Hindlimb muscle (tissue), 1 donor: Measurements from ENCODE around the gene UMODL1. TPM values are rescaled to one million over a fixed set of nuclear protein-coding genes. Genes with fewer than 3 reads are reported as not detected.
"Not testable (repeated sequence)": the region's sequence is repeated elsewhere in the genome, so short reads cannot be mapped to it uniquely, and the experiment has no call there.

Source experiments
- DNase-seq: peaks from one replicate; pipeline ENCODE4 v3.0.0-alpha.2; 2013
- polyA plus RNA-seq: library from polyadenylated mRNA; unstranded; fragments of 120-200 nt; gene quantifications from one replicate; pipeline ENCODE4 v1.2.1, GENCODE V29; 2013; ENCODE audit not compliant: insufficient read length

Gene UMODL1
- polyA plus RNA-seq, 1 donor = not detected

GRCh38 chr21:42059721-42060120 is 11.4 kb upstream of the UMODL1 start:
- DNase-seq = no peak

GRCh38 chr21:42060166-42060565 is 11.0 kb upstream of the UMODL1 start:
- DNase-seq = no peak

- no peak for DNase-seq
Measured at GRCh38 chr21:42061195-42061985, 9.7 kb upstream of the UMODL1 start.

- no peak for DNase-seq
Measured at GRCh38 chr21:42061986-42062235, 9.2 kb upstream of the UMODL1 start.

GRCh38 chr21:42062236-42063022 is 8.7 kb upstream of the UMODL1 start:
- DNase-seq = no peak

- no peak for DNase-seq
Measured at GRCh38 chr21:42063191-42063570, 7.9 kb upstream of the UMODL1 start.

- no peak for DNase-seq
Measured at GRCh38 chr21:42063571-42064521, 7.3 kb upstream of the UMODL1 start.

GRCh38 chr21:42066521-42066920 is 4.6 kb upstream of the UMODL1 start:
- no peak for DNase-seq

- no peak for DNase-seq
Measured at GRCh38 chr21:42067531-42068255, 3.4 kb upstream of the UMODL1 start.

GRCh38 chr21:42068256-42068545 is 2.9 kb upstream of the UMODL1 start:
- no peak for DNase-seq

GRCh38 chr21:42068592-42068991 is 2.5 kb upstream of the UMODL1 start:
- no peak for DNase-seq

GRCh38 chr21:42069327-42069726 is 1.8 kb upstream of the UMODL1 start:
- DNase-seq = no peak

GRCh38 chr21:42069843-42070242 is 1.3 kb upstream of the UMODL1 start:
- no peak for DNase-seq

GRCh38 chr21:42073145-42074099 is 2.3 kb downstream of the UMODL1 start:
- DNase-seq = no peak

GRCh38 chr21:42075686-42076471 is 4.8 kb downstream of the UMODL1 start:
- DNase-seq = no peak

GRCh38 chr21:42077685-42078238 is 6.6 kb downstream of the UMODL1 start:
- DNase-seq = not testable (repeated sequence)

GRCh38 chr21:42078247-42079007 is 7.3 kb downstream of the UMODL1 start:
- not testable (repeated sequence) for DNase-seq

GRCh38 chr21:42079008-42079938 is 8.2 kb downstream of the UMODL1 start:
- no peak for DNase-seq
